ENCODE data around the gene TPM1. TPM values are rescaled to one million over a fixed set of nuclear protein-coding genes. Genes with fewer than 3 reads are reported as not detected.

TPM1 gene
- total RNA-seq, 2 donors from 2014 or later, result 8,049 to 9,104 TPM

DNA sequence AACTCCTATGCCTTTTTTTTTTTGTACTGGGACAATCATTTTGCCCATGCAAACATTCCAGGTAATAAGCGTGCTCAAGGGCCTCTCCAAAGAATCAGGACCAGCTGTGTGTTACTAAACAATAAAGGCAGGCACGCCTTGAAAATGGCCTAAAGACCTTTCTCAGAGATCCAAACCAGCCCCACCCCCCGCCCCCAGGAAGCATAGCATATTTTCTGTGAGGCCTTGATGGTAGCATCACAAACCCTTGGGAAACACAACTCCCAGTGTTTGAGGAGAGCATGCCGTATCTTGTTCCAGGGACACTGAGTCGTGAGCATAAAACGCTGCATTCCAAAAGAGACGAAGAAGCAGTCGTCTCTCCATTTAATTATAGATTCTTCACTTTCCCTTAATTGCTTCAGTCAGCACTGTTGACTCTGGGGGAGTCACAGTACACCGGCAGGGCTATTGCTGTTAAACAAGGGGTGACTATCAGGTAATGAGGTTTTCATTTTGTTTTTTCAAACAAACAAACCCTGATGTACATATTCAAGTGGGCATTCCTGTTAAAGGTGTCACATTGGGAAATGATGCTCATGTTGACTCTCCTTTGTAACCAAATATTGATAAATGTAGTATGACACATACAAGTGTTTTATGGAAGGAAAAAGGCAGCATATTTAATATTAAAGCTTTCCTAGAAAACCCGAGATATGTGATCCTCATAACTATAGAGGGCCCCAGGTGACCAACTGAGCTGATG, 4.4 kb upstream of the TPM1 start:
- ATAC-seq (no peak), DNase-seq (no peak)
- intact Hi-C loops (cut with DNase I), result no loop called here

DNA sequence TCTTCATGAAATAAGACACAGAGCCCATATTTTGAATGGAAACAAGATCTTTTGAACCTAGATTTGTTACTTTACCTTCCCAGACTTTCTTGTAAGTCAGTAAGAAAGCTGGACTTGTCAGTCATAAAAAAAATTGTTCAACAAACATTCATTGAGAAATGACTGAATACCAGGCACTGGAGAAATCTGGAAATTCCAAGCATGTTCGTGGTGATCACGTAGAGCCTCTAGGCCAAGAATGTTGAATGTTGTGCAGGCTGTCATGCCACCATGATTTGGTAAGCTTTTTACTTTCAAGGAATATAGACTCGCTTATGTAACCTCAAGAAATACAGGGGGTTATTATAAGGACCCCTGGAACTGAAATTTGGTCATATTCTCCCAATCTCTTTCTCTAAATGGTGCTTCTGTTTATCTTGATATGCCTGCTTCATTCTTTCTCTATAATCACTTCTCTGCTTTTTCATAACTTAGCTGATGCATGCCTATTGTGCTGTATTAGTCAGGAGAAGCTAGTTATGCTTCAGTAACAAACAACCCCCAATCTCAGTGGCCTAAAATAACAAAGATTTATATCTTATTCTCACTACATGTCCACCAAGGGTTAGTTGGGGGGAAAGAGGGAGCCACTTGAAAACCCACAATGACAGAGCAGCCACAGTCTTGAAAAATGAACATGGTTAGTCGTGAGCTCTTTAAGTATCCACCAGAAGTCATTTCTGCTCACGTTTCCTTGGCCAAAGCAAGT, 3.4 kb upstream of the TPM1 start:
- no peak for ATAC-seq
- intact Hi-C loops (cut with DNase I), result no loop called here
- no peak for DNase-seq

DNA sequence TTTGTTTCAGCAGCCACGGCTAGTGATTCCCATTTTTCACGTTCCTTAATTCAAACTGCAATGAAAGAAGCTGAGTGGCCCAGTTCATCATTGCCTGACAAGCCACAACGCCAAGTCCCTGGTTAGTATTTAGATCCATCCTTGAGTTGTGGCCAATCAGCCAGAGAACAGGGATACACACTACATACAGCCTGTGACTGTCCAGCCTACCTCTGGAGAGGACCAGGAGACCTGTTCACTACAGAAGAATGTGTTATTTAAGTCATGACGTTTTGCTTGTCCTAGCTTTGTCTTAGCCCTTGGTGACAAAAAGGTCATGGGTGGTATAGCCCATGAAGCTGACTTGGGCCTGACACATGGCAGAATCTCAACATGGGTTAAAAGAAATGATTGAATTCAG, 2.7 kb upstream of the TPM1 start:
- intact Hi-C loops (cut with DNase I), result loop anchor here (5.0 to 10.0 kb wide), 3 partner anchors 115 to 193 kb away; no protein-coding TSS in a partner anchor
- no peak for ATAC-seq

GRCh38 chr15:63040509-63040908, 2.0 kb upstream of the TPM1 start:
- intact Hi-C loops (cut with DNase I), result loop anchor here (5.0 to 10.0 kb wide), 3 partner anchors 116 to 193 kb away; no protein-coding TSS in a partner anchor
- ATAC-seq, result no peak
- DNase-seq, result no peak

More for the DNA sequence above, 2.7 kb upstream of the TPM1 start:
- DNase-seq, result no peak

- intact Hi-C loops (cut with DNase I), result loop anchor here (5.0 to 10.0 kb wide), 3 partner anchors 116 to 194 kb away; no protein-coding TSS in a partner anchor
- ATAC-seq, result no peak
- no peak for DNase-seq
Measured at GRCh38 chr15:63040954-63041353, 1.6 kb upstream of the TPM1 start.

- DNase-seq, result no peak
- intact Hi-C loops (cut with DNase I), result loop anchor here (5.0 to 10.0 kb wide), 3 partner anchors 117 to 194 kb away; no protein-coding TSS in a partner anchor
- no peak for ATAC-seq
Measured at GRCh38 chr15:63041402-63041973, 1.1 kb upstream of the TPM1 start.

- intact Hi-C loops (cut with DNase I), result loop anchor here (5.0 to 10.0 kb wide), 3 partner anchors 118 to 196 kb away; no protein-coding TSS in a partner anchor
- DNase-seq (peak; percentile 29), ATAC-seq (peak; percentile 2 to 7)
Measured at GRCh38 chr15:63042877-63043334, 359 bp downstream of the TPM1 start.

DNA sequence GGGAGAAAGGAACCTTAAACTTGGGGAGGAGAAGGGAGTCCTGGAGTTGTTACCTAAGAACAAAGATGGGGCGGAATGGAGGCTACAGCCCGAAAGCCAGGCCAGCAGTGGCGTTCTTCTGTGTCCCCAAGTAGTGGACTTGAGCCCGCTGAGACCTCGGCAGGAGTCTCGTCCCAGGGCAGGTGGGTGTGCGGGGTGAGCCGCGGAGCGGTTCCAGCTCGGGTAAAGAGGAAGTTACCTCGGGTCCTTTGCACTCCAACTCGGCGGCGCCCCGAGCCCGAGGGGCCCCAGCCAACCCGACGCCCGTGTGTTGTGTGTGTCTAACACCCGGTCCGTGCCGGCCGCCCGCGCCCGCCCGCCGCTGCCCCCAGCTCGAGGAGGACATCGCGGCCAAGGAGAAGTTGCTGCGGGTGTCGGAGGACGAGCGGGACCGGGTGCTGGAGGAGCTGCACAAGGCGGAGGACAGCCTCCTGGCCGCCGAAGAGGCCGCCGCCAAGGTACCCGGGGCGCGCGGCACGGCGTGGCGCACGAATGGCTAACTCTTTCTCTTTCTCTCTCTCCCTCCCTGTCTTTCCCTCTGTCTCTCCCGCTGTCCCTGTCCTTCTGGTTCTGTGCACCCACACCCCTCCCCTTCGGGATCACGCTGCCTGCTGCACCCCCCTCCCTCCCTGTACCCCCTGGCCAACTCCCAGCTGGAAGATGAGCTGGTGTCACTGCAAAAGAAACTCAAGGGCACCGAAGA, 959 bp downstream of the TPM1 start:
- ATAC-seq (peak; percentile 1 to 9), DNase-seq (peak; percentile 41)
- intact Hi-C loops (cut with DNase I), result loop anchor here (5.0 to 10.0 kb wide), 3 partner anchors 119 to 196 kb away; no protein-coding TSS in a partner anchor

DNA sequence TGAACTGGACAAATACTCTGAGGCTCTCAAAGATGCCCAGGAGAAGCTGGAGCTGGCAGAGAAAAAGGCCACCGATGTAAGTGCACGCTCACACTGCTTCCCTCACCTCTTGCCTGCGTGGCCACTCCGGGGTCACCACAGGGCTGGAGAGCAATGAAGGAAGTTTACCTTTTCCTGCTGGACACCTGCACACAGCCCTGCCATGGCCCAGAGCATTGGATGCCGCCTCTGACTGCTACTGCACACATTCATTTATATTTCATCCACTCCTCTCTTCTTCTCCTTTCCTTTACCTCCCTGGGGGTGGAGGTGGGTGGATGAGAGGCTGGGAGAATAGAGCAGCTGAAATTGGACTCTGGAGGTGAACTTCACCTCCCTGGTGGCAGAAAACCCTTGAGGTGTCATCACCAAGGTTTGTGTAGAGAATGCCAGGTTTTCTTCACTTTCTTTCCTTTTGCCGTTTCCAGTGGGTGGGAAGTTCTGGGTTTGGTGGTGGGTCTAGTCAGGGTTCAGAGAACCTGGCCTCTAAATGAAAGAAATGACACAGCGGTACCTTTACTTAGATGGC, 1.6 kb downstream of the TPM1 start:
- ATAC-seq, result no peak
- DNase-seq, result no peak
- intact Hi-C loops (cut with DNase I), result loop anchor here (5.0 to 10.0 kb wide), 3 partner anchors 119 to 197 kb away; no protein-coding TSS in a partner anchor

DNA sequence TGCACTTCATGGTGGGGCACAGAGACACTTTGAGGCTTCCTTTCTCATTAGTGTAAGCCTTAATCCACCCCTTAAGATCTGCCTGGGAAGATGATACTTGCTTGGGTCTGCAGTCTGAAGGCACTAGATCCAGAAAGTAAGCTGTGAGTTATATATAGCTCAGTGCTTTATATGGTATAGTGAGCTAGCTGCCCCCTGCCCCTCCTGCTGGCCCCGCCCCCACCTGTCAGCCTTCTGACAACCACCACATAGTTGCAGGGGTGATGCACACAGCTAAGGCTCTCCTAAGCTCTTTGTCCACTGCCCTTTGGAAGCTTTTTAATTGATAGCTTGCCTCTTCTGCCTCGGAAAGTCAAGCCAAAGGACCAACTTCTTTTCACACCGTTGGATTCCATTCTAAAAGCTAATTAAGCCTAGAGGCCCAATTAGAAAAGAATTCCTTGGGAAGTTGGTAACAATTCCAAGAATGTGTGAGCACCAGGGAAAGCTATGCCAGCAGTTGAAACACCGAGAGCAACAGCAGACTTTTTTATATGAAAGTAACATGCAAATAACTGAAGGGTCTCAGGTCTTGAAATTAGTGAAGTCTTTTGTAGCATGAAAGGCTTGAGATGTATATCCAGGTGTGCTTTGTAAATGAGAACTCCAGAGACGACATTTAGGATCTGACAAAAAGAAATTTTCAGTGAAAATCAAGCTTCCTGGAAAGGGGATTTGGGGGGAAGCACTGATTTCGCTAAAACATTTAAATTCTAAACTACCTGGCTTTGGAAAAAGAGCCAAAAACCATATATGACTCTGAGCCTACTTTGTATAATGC, 2.3 kb downstream of the TPM1 start:
- DNase-seq, result no peak
- intact Hi-C loops (cut with DNase I), result loop anchor here (5.0 to 10.0 kb wide), 5 partner anchors 47 to 263 kb away; no protein-coding TSS in a partner anchor
- peak; percentile 3 to 4 for ATAC-seq

DNA sequence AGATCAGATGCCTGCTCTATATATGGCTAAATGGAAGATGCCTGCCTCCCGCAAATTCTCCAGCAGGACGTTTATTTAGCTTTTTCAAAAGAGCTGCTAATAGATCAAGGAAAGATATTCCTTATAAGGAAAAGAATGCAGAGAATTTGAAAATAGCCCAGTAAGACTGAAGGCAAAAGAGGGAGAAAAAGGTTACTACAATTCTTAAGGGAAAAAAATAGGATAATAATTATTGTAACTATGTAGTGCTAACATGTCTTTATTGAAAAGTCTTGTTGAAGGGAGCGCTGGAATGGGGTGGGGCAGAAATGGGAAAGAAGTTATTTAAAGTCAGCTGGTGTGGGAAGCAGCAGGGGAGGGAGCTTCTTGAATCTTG, 2.9 kb downstream of the TPM1 start:
- no peak for ATAC-seq
- intact Hi-C loops (cut with DNase I), result loop anchor here (5.0 to 10.0 kb wide), 3 partner anchors 47 to 263 kb away; no protein-coding TSS in a partner anchor
- no peak for DNase-seq

DNA sequence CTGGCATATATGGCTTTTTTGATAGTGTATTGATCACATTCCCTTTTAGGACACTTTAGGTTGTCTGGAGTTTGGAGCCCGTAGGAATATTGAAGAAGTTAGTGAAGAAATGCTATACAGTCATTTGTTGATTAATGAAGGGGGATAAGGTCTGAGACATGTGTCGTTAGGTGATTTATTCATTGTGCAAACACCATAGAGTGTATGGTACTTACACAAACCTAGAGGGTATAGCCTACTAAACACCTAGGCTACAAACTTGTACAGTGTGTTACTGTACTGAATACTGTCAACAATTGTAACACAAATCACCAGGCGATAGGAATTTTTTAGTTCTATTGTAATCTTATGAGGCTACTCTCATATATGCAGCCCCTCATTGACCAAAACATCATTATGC, 3.3 kb downstream of the TPM1 start:
- DNase-seq (no peak), ATAC-seq (no peak)
- intact Hi-C loops (cut with DNase I), result loop anchor here (5.0 to 10.0 kb wide), 3 partner anchors 46 to 264 kb away; no protein-coding TSS in a partner anchor

DNA sequence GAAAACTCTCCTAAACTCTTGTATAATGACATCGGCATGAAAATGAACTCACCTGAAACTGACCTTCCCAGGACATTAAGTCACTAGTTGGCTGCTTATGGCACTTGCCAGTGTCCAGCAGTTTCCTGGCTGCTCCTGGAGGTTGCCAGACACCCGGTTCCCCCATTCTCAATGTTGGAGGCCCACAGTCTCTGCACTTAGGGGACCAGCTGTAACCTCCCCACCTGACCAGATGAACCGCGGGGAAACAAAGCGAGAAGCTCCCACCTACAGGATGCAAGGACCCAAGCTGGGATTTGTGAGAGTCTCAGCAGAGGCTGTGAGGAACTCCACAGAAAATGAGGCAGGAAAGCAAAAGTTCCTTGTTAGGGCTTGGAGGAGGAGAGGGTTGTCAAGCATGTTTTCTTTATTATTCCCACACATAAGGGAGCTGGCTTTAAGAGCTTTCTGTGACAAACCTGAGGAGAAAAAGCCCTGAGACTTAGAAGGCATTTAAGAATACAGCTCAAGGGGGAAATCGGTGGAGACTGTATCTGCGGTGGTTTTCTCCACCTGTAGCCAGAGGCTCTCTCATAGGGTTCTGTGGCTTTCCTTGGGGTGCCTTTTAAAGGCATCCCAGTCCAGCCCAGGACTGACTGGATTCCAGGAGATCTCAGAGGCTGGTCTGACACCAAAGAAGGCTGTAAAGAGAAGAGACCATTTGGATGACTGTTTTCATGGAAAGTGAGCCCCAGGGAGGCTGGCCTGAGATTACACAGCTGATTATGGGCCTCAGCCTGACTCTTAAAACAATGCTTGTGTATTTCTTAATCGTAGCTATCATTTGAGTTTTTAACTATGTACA, 4.6 kb downstream of the TPM1 start:
- intact Hi-C loops (cut with DNase I), result loop anchor here (5.0 to 10.0 kb wide), 3 partner anchors 45 to 265 kb away; no protein-coding TSS in a partner anchor
- no peak for DNase-seq
- ATAC-seq, result no peak

- ATAC-seq (no peak), DNase-seq (no peak)
- intact Hi-C loops (cut with DNase I), result loop anchor here (2.0 to 10.0 kb wide), 4 partner anchors 45 to 265 kb away; no protein-coding TSS in a partner anchor
Measured at GRCh38 chr15:63047792-63048114, 5.2 kb downstream of the TPM1 start.

- intact Hi-C loops (cut with DNase I), result loop anchor here (2.0 to 10.0 kb wide), 4 partner anchors 44 to 266 kb away; no protein-coding TSS in a partner anchor
- peak; percentile 80 to 81 for ATAC-seq
Measured at GRCh38 chr15:63048115-63048775, 5.7 kb downstream of the TPM1 start.

More at GRCh38 chr15:63048115-63048775, 5.7 kb downstream of the TPM1 start:
- DNase-seq, result peak; percentile 91
